Right renal pelvis (tissue), 4 donors: ENCODE data around the gene MIB2. TPM values are rescaled to one million over a fixed set of nuclear protein-coding genes. Genes with fewer than 3 reads are reported as not detected.
"Not testable (repeated sequence)": the region's sequence is repeated elsewhere in the genome, so short reads cannot be mapped to it uniquely, and the experiment has no call there.

Experiments
- DNase-seq, 4 donors: peaks; one replicate each; pipeline ENCODE4 v3.0.0-alpha.2; 2013; ENCODE audit warnings: low read depth in 4 of 4, low spot score in 3 of 4, missing footprints in 1 of 4
- polyA plus RNA-seq, 4 donors: library from polyadenylated mRNA; unstranded; fragments of 120-200 nt; gene quantifications; one replicate each; pipeline ENCODE4 v1.2.1, GENCODE V29; 2013; ENCODE audit not compliant: insufficient read length in 4 of 4

Gene MIB2
- polyA plus RNA-seq, 4 donors: 32.2 to 63.4 (median 38.2) TPM

DNA sequence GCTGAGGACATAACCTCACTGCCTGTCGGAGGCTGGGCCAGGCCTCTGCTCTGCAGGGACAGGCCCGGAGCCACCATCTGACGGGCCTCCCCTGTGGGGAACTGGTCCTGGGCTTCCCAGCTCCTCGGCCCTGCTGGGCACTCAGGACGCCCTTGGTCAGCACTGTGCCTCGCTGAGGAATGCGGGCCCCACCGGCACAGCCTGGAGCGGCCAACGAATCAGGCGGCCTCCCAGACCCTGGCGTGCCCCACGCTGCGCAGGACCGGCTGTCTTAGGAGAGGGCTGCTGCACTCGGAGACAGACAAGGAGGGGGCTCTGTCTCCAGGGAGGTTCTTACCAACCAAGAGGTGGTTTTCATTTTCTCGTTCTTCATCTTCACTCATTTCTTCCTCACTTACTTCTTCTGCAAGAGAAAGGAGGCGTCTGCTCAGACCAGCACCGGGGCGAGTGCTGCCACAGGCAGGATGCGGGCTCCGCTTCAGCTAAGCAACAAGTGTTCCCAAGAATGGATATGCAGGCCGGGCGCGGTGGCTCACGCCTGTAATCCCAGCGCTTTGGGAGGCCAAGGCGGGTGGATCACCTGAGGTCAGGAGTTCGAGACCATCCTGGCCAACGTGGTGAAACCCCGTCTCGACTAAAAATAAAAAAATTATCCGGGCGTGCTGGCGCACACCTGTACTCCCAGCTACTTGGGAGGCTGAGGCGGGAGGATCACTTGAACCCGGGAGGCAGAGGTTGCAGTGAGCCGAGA lies 25.6 kb downstream of the MIB2 start:
- not testable (repeated sequence) for DNase-seq

DNA sequence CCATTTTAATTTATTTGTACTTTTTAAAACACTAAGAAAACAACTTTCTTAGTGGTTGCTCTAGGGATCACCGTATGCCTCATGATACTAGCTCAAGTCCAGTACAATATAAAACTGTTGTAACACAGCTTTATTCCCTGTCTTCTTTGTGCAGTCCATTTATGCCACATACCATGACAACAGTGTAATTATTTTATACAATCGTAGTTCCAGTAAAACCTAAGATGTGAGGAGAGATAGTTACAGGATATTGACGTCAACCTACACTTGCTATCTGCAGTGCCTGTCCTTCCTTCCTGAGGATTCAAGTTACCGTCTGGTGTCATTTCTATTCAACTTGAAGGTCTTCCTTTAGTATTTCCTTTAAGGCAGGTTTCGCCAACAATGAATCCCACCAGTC lies 31.0 kb downstream of the MIB2 start:
- DNase-seq: not testable (repeated sequence)

DNA sequence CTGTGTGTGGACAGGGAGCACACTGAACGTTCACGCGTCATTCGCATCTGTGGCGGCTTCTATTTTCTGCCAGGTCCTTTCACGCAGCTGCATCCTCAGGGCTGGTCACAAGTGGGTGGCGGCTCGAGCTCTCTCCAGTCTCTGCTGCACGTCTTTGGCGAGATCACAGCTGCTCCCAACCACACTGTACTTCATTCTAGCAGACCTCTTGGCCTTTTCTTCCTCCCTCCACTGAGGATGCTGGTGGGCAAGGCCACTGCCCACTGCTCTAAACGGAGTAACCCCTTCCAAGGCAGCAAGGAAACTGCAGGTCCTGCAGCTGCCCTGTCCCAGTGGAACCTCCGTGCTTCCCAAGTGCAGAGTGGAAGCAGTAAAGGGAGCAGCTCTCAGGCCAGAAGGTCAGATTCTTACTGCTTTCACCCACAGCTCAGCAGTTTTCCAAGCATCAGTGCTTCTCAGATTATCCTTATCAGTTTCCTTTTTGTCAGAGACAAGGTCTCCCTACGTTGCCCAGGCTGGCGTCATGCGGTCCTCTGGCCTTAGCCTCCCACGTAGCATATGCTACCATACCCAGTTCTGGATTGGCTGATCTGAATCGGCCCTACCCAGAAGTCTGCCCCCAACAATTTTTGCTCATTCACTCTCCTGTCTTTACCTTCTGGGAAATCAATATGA lies 32.4 kb downstream of the MIB2 start:
- DNase-seq: not testable (repeated sequence)

DNA sequence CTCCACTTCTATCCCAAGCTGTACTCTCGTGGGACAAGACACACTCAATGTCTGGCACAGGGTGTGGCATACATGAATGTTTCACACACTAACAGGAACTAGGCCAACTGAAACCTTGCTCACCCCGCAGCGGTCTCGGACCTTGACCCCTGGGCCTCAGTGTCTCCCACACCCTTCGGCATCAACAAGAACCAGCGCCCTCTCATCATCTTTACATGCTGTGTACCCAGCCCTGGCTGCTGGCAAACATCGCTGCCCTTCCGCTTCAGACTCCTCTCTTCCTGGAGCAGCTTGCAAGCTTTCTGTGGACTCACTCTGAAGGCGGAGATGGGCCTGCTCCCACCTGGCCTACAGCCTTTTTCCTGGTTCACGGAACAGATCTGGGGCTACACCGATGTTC lies 33.0 kb downstream of the MIB2 start:
- DNase-seq: not testable (repeated sequence)

DNA sequence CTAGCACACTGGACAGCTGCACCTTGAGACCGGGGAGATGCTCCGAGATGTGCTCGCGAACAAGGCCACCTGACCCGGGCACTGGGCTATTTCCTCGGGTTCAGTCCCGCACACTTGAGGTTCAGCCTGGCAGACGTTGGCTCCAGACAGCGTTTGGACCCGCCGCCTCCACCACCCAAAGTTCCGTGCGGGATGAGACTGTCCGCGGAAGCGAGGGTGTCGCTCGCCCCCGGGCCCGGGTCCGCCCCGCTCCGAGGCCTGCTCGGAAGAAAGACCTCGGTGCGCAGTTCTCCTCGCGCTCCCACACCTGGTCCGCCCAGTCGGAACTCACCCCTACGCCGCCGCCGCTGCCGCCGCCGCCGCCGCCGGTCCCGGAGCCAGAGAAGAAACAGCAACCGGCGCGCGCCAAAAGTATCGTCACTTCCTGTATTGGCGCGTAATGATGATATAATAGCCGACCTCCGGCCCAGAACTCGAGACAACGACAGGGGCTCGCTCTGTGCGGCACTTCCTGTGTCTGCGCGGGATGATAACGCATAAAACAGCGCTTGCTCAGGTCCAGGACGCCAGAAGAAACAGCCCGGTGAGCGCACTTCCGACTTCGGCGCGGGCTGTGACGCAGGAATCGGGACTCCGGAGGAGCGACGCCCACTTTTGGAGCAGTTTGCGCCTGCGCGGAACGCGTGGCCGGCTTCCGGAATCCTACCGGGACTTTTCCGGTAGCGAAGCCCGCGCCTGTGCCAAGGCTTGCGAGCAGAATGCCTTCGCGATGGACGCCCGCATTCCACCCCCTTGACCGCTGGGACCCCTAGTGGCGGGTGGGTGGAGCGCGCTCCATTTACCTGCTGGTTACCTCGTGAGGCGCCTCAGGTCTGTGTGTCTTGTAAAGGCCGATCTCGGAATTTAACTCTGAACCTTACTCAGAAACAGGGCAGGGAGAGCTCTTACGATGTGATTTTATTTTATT lies 43.6 kb downstream of the MIB2 start, which contains the start of gene CDK11B:
TSS of gene CDK11B (minus strand) at position 422 of the 967 bp plus-strand sequence. CDS start 1,519 bp downstream, outside the sequence.
- DNase-seq: peak; percentile 81 to 94 (median 88)

DNA sequence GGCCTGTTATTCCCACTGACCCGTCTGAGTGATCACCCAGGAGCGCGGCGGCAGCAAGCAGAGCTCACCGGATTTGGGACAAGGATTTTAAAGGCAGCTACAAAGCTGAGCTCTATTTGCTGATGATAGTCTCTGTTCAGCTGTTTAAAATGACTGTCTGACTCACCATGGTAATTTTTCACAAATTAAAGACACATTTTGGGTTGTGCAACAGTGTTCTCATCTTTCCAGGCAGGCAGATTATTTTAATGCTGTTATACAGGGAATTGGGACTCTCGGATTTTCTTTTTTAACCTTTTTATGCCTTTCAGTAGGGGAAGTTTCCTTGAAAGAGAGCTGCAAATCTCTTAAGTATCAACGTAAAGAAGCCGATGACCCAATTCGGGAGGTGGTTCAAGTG lies 47.1 kb downstream of the MIB2 start:
- DNase-seq: not testable (repeated sequence)

DNA sequence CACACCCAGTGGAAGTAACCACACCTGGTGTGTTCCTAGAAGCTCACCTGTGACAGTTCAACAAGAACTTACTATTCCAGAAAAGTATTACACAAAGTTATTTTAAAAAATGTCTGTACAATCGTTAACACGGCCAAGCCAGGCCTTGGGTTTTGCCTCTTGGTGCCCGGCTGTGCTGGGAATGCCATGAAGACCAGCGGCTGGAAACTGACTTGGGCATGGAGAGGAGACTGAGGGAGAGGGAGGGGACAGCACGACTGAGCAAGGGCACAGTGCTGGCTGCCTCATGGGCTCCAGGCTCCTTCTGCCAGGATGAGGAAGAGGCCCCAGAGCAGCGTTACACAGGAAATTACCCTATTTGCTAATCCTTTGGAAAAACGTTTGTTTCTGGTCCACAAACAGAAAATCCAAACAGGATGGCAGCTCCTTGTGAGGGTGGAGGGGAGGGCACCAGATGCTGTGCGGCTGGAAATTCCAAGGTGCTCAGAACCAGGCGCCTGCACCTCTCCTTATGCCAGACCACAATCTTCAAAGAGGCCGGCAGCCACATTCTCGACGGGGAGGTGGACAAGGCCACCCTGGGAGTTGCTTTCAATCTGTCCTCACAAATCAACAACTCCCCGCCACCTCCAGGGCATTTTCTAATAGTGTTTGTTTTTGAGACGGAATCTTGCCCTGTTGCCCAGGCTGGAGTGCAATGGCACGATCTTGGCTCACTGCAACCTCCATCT lies 47.7 kb downstream of the MIB2 start:
- not testable (repeated sequence) for DNase-seq

DNA sequence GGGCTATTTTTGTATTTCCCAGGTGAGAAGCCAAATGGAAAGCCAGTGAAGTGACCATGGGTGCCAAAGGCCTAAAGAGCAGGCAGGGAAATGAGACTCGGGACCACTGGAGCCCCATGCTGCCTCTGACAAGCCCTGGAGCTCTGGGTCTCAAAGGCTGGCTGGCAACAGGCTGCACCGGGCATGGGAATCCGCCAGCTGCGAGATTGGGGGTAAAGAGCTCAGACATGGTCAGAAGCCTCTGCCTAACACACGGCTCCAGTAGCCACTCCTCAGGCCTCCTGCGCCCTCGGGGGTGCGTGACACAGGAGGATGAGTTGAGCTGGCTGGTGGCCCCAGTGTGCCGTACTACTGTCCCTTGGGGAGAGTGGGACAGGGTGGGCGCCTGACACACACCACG lies 49.0 kb downstream of the MIB2 start:
- not testable (repeated sequence) for DNase-seq

DNA sequence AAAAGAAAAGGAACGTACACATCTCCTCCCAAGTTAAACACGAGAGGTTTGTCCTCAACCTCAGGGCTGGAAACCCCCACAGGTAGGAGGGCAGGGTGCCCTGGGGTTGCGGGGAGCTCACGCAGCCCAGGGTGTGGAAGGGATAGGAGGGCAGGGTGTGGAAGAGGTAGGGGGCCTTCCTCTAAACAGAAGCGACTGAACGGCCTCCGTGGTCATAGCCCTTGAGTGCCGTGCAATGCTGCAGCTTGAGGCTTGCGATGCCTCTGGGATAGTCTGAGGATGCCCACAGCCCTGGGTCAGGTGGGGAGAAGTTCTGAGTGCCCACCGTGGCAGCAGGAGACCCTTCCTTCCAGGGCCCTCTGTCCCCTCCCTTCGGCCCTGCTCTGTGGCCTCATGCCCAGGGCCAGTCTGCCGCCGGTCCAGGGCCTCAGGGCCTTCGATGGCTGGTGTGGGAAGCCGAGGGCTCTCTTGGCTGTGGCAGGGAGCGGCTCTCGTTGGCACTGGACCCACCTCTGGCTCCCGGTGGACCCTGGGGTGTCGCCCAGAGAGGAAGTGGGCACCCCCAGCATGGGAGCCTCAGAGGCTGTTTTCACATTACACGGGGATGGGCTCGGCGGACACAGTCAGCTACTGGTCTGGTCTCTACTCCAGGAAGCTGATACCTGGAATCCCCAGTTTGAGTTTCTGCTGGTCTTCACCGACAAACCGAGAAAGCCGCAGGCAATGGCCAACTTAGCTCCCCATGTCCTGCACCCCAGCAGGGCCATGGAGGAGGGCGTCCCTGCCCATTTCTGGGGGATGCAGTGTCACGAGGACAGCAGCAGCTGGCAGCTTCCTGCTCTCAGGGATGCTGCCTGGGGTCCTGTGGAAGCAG lies 49.9 kb downstream of the MIB2 start:
- DNase-seq: no peak

DNA sequence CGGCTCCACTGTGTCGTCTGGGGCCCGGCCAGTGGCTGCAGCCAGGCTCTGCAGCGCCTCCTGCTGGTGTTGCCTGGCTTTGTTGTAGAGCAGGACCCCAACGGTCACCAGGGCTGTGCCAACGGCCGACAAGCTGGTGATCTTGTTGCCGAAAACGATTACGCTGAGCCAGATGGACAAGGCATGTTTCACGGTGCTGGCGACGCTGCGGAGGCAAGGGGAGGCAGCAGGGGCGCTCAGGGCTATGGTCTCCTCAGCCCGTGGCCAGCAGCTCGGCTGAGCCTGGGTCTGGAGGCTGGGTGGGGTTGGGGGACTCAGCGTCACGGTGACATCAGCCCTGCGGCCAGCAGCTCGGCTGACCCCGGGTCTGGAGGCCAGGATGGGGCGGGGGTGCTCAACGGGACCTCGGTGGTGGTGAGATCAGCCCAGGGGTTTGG lies 50.5 kb downstream of the MIB2 start:
- DNase-seq: no peak

DNA sequence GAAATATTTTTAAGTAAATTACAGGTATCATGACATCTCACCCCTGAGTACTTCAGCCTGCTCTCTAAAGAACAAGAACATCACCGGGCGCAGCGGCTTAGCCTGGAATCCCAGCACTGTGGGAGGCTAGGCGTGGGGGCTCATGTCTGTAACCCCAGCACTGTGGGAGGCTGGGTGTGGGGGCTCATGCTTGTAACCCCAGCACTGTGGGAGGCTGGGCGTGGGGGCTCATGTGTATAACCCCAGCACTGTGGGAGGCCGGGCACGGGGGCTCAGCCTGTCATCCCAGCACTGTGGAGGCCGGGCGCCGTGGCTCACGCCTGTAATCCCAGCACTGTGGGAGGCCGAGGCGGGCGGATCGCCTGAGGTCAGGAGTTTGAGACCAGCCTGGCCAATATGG lies 51.2 kb downstream of the MIB2 start:
- no peak for DNase-seq

DNA sequence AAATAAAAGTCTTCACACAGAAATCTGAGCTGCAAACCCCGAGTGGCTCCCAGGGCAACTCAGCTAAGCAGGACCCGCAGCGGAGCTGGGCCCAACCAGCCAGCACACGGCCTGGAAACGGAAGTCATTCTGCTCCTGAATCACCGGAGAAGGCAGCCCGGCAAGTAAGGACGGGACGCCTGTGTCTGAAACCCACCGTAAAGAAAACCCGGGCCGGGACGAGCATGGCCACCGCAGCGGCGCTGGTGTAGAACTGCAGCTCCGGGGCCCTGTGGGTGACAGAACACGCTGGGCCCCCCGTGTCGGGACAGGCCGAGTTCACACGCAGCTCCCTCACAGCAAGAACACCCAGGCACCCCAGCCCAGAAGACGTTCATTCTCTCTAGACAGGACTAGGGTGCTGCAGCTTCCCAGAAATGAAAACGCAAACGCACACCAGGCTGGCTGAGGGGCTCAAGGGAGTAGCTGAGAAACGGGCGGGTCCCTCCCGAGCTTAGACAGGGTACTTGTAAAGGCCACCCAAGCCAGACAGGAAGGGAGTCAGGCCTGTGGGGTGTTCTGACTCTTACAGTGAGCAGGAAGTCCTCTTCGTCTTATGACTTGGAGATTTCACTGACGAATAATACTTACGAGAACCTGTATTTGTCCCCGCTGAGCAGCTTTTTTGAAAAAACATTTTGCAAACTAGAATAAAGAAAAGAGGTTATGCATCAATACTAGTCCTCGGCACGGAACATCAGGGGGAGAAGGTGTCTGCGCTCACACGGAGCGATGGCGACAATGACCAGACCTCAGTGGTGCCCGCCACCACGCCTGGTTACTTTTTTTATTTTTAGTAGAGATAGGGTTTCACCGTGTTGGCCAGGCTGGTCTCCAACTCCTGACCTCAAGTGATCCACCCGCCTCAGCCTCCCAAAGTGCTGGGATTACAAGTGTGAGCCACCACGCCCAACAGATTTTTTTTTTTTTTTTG lies 54.5 kb downstream of the MIB2 start:
- DNase-seq: no peak

DNA sequence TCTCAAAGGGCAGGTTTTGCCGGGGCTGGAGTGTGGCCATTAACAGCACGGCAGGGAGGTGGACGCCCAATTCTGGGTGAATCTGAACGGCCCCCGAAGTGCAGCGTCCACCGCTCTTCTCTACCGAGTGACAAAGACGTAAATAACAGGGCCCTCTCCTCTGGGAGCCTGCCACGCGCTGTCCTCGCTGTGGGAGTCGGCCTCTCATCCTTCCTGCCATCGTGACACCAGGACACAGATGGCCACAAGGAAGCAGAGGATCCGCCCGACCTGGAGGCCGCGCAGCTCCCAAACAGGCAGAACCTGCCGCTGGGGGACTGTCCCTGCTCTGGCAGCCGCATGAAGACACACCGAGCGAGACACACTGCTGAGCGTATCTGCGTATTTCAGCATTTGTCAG lies 55.6 kb downstream of the MIB2 start:
- no peak for DNase-seq

DNA sequence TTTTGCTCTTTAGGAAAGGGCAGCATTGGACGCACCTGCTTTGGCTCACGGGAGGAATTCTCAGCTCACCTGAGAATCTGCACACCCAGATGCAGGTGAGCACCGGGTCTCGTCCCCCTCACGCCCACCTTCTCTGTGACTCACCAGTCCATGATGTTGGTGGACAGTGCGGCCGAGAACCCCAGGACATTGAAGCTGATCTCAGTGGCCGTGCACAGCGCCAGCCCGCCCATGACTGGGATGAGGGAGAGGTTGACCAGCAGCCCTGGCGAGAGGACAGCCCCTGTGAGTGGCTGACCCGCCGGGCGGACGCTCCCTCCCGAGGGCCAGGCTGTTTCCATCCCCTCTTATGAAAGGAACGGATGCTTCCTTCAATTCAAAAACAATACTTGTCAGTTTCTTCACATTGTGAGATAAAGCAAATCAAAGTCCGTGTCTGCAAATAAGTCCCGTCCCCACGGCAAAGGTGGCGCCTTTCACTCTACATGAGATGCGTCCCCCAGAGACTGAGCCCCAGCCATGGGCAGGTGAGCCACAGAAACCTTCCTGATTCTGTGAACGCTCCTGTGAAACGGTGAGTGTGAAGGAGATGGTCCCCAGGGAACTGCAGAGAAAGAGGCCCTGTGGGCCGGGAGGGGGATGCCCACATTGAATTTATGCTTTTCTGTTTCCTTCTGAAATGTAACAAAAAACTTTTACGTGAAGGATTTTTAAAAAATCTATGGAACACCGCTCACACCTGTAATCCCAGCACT lies 56.2 kb downstream of the MIB2 start:
- no peak for DNase-seq

DNA sequence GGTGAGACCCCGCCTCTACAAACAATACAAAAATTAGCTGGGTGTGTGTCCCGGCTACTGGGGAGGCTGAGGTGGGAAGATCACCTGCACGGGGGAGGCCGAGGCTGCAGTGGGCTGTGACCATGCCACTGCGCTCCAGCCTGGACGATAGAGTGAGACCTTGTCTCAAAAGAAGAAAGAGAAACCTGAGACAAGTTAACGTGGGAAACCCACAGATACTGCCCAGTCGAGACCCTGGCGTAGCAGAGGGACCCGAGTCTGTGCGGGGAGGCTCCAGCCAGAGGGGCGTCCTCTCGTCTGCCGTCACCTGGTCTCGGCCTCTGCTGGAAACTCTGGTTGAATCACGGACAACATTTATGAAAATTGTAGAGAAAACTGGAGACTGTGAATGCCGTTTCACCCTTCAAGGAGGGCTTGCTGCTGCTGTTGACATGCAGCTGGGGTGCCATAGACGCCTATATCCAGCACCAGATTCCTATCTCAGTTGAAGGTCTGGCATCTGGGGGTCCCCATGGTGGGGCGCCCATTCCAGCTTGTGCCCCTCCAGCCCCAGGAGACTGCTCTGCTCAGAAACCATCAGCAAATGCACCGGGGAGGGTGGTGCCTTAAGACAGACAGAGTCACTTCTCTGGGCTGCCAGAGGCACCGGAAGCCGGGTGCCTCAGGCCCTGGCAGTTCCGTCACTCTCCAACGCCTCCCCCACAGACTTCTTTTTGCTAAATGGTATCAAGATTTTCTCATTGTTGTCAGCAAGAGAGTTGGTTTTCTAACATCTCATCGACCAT lies 57.1 kb downstream of the MIB2 start:
- no peak for DNase-seq

DNA sequence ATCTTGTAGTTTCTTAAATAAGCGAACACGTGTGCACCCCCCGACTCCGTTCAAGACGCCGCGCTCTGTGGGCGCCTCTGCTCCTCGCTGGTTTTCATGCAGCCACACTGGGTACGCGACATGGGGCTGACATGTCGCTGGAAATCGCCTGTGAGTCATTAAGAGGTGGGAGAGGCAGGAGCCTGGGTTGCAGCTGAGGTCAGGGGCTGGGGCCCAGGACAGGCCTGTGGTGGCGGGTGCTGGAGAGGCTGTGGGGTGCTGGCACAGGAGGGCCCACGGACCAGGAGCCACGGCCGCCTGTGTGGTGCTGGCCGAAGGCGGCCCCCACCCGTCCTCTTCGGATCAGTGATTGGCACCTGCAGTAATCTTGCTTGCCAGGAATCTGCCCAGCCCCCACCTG lies 59.5 kb downstream of the MIB2 start:
- DNase-seq: not testable (repeated sequence)
